ENCODE results near the gene MYNN.

DNA sequence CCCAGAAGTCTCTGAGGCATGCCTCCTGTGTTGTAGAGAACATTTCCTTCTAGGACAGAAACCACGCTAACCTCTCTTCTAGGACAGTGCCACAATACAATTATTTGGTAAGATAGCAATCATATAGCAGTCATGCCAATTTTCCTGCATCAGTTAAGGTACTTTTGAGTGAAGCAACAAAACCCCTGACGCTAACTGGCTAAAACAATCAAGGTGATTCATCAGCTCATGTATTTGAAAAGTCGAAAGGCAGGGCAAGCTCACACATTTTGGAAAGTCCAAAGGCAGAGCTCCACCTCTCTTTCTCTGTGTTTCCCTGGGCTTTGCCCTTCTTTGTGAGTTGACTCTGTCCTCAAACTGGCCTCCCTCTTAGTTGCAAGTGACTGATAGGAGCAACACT is 18.5 kb upstream of the MYNN start:
- no peak for TF ChIP-seq EZH2 (IDR thresholded peaks at IDR 0.05; ENCODE audit: borderline replicate concordance, insufficient read depth, low read depth, low read length, poor library complexity, severe bottlenecking)
- TF ChIP-seq, protein P1, sequence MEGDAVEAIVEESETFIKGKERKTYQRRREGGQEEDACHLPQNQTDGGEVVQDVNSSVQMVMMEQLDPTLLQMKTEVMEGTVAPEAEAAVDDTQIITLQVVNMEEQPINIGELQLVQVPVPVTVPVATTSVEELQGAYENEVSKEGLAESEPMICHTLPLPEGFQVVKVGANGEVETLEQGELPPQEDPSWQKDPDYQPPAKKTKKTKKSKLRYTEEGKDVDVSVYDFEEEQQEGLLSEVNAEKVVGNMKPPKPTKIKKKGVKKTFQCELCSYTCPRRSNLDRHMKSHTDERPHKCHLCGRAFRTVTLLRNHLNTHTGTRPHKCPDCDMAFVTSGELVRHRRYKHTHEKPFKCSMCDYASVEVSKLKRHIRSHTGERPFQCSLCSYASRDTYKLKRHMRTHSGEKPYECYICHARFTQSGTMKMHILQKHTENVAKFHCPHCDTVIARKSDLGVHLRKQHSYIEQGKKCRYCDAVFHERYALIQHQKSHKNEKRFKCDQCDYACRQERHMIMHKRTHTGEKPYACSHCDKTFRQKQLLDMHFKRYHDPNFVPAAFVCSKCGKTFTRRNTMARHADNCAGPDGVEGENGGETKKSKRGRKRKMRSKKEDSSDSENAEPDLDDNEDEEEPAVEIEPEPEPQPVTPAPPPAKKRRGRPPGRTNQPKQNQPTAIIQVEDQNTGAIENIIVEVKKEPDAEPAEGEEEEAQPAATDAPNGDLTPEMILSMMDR (IDR thresholded peaks at IDR 0.05): no peak
